Measurements from ENCODE around the gene CNEP1R1. TPM values are rescaled to one million over a fixed set of nuclear protein-coding genes. Genes with fewer than 3 reads are reported as not detected.

Gene CNEP1R1
- total RNA-seq, 1 experiment from 2014 or later, result 12.2 TPM

- DNase-seq, result no peak
- H3K9me3 ChIP-seq (ENCODE audit: insufficient read depth, low read depth), result no peaks in the 10 kb centered on the region
- CTCF ChIA-PET, result interaction anchor here (0.6 to 1.9 kb wide), 11 partner anchors 34 to 1029 kb away, joined by 3 to 36 read pairs (median 5); partner anchors contain the start of gene HEATR3
Observed at GRCh38 chr16:50025537-50025931, 509 bp downstream of the CNEP1R1 start.

GRCh38 chr16:50027829-50028228, 2.8 kb downstream of the CNEP1R1 start:
- intact Hi-C loops (cut with micrococcal nuclease; ENCODE audit: unreplicated experiment), result loop anchor here (5.0 to 10.0 kb wide), 2 partner anchors 284 to 327 kb away; no protein-coding TSS in a partner anchor
- CTCF ChIA-PET, result interaction anchor here (0.6 kb wide), 1 partner anchor 161 kb away, joined by 5 read pairs; no protein-coding TSS in a partner anchor
- peaks cover 5% of the 10 kb centered on the region; the same call in 1 of the 2 replicates for H4K20me1 ChIP-seq (ENCODE audit: insufficient read depth)
- no peak for DNase-seq
- H3K4me3 ChIP-seq, result no peak overlapping the region
- H3K9me3 ChIP-seq (ENCODE audit: insufficient read depth, low read depth), result no peaks in the 10 kb centered on the region
- POLR2A ChIA-PET (ENCODE audit: unreplicated experiment), result no interaction called here
- H3K79me2 ChIP-seq (ENCODE audit: low read depth), result peaks cover 15% of the 10 kb centered on the region
- H3K27me3 ChIP-seq (ENCODE audit: insufficient read depth, low read depth), result no peaks in the 10 kb centered on the region
- BruUV-seq (replicated peaks), result no TSS peak
- no peak overlapping the region for H3K4me2 ChIP-seq
- no peaks in the 10 kb centered on the region for H3K9me2 ChIP-seq (ENCODE audit: insufficient read depth)
- H2AFZ ChIP-seq, result no peak overlapping the region
- H3F3A ChIP-seq (ENCODE audit: insufficient read depth, low read depth), result peaks cover 5% of the 10 kb centered on the region; the same call in 1 of the 2 replicates
- H3K36me3 ChIP-seq (ENCODE audit: low read depth), result peaks cover 7% of the 10 kb centered on the region; the same call in 1 of the 2 replicates
- peaks cover 12% of the 10 kb centered on the region for H3K4me1 ChIP-seq (replicated peaks; ENCODE audit: insufficient read depth)
- H3K27ac ChIP-seq, result no peak overlapping the region
- no peak for TF ChIP-seq CTCF (conservative IDR thresholded peaks at IDR 0.05)
- no peak for TF ChIP-seq EZH2 (IDR thresholded peaks at IDR 0.05; ENCODE audit: low read depth)

More at GRCh38 chr16:50025537-50025931, 509 bp downstream of the CNEP1R1 start:
- Histone ChIP-seq H3K4me1 (replicated peaks; ENCODE audit: insufficient read depth) (peaks cover 12% of the 10 kb centered on the region), H2AFZ (peak overlapping the region; percentile 97), H3K79me2 (ENCODE audit: low read depth) (peaks cover 15% of the 10 kb centered on the region), H3K36me3 (ENCODE audit: low read depth) (peaks cover 7% of the 10 kb centered on the region; the same call in 1 of the 2 replicates), H3K9me2 (ENCODE audit: insufficient read depth) (no peaks in the 10 kb centered on the region), H3K27me3 (ENCODE audit: insufficient read depth, low read depth) (peaks cover 12% of the 10 kb centered on the region; the same call in 1 of the 2 replicates), H3K27ac (no peak overlapping the region), H3F3A (ENCODE audit: insufficient read depth, low read depth) (peaks cover 5% of the 10 kb centered on the region; the same call in 1 of the 2 replicates), H3K4me2 (peak overlapping the region; percentile 98), H4K20me1 (ENCODE audit: insufficient read depth) (peaks cover 5% of the 10 kb centered on the region; the same call in 1 of the 2 replicates), H3K4me3 (peak overlapping the region; percentile 78)
- POLR2A ChIA-PET (ENCODE audit: unreplicated experiment), result interaction anchor here (0.5 to 0.7 kb wide), 3 partner anchors 9 to 329 kb away, joined by 3 to 5 read pairs (median 4); no protein-coding TSS in a partner anchor
- TF ChIP-seq CTCF (conservative IDR thresholded peaks at IDR 0.05) (no peak), EZH2 (IDR thresholded peaks at IDR 0.05; ENCODE audit: low read depth) (no peak)
- TSS peak; percentile 44 for BruUV-seq (replicated peaks)
- intact Hi-C loops (cut with micrococcal nuclease; ENCODE audit: unreplicated experiment), result loop anchor here (1.0 to 10.0 kb wide), 7 partner anchors 41 to 781 kb away; no protein-coding TSS in a partner anchor

- H3K36me3 ChIP-seq (ENCODE audit: low read depth), result 0 out of 2 replicates have a peak, but pooled peaks cover 5% of the 10 kb centered on the region
- H3K27me3 ChIP-seq (ENCODE audit: insufficient read depth, low read depth), result no peaks in the 10 kb centered on the region
- no peak overlapping the region for H3K4me3 ChIP-seq
- ChIA-PET POLR2A (ENCODE audit: unreplicated experiment) (no interaction called here), CTCF (no interaction called here)
- no peaks in the 10 kb centered on the region for H3K4me1 ChIP-seq (replicated peaks; ENCODE audit: insufficient read depth)
- no TSS peak for BruUV-seq (replicated peaks)
- H4K20me1 ChIP-seq (ENCODE audit: insufficient read depth), result no peaks in the 10 kb centered on the region
- intact Hi-C loops (cut with micrococcal nuclease; ENCODE audit: unreplicated experiment), result no loop called here
- H3K27ac ChIP-seq, result no peak overlapping the region
- H3K4me2 ChIP-seq, result no peak overlapping the region
- no peak overlapping the region for H2AFZ ChIP-seq
- H3K9me3 ChIP-seq (ENCODE audit: insufficient read depth, low read depth), result no peaks in the 10 kb centered on the region
- no peak for DNase-seq
- no peaks in the 10 kb centered on the region for H3F3A ChIP-seq (ENCODE audit: insufficient read depth, low read depth)
- H3K79me2 ChIP-seq (ENCODE audit: low read depth), result no peaks in the 10 kb centered on the region
- TF ChIP-seq EZH2 (IDR thresholded peaks at IDR 0.05; ENCODE audit: low read depth) (no peak), CTCF (conservative IDR thresholded peaks at IDR 0.05) (no peak)
- H3K9me2 ChIP-seq (ENCODE audit: insufficient read depth), result no peaks in the 10 kb centered on the region
Observed at GRCh38 chr16:50035468-50035992, 10.5 kb downstream of the CNEP1R1 start.
